ENCODE data around the gene CPTP. TPM values are rescaled to one million over a fixed set of nuclear protein-coding genes. Genes with fewer than 3 reads are reported as not detected.

The CPTP gene
- total RNA-seq, 1 experiment from 2014 or later = 14.0 TPM

- H3T11ph ChIP-seq (ENCODE audit: low read length) = no peak overlapping the region
- no peak for TF ChIP-seq CTCF (conservative IDR thresholded peaks at IDR 0.05)
- DNase-seq = no peak
- peak overlapping the region in 1 of 2 experiments; percentile 42; a peak in 3 of 5 replicates for H3K4me3 Mint-ChIP-seq
- H3K4me2 ChIP-seq (ENCODE audit: insufficient read depth, insufficient read length, low read length) = no peak overlapping the region
- H3K79me1 ChIP-seq (ENCODE audit: insufficient read depth, low read depth, low read length, poor library complexity, severe bottlenecking) = no peaks in the 10 kb centered on the region
- H2BK120ac ChIP-seq (ENCODE audit: low read depth, low read length, poor library complexity, severe bottlenecking) = no peak overlapping the region
- H4K91ac ChIP-seq (ENCODE audit: insufficient read length, low read depth, low read length) = no peak overlapping the region
- no peaks in the 10 kb centered on the region for H3K9me3 ChIP-seq (ENCODE audit: control insufficient read depth, low read depth, low read length)
- no peak overlapping the region for H2BK20ac ChIP-seq (ENCODE audit: low read depth, low read length, poor library complexity, severe bottlenecking)
- H3K56ac ChIP-seq (ENCODE audit: insufficient read length, low read depth, low read length) = no peak overlapping the region
- H3K14ac ChIP-seq (ENCODE audit: insufficient read depth, low read length) = peak overlapping the region; percentile 59; the same call in 1 of the 2 replicates
- no peak overlapping the region for H3K9ac ChIP-seq (ENCODE audit: extremely low read depth, insufficient read length, low read length)
- peak overlapping the region in 1 of 3 experiments; percentile 28; a peak in 3 of 7 replicates for H3K27ac Mint-ChIP-seq
- H2AK5ac ChIP-seq (ENCODE audit: insufficient read length, low read length) = no peak overlapping the region
- no peak overlapping the region for H2AFZ ChIP-seq (ENCODE audit: low read length)
- H2BK12ac ChIP-seq (ENCODE audit: insufficient read length, low read depth, low read length) = no peak overlapping the region
- H2BK15ac ChIP-seq (ENCODE audit: low read depth, low read length) = no peak overlapping the region
- H4K20me1 ChIP-seq (ENCODE audit: control insufficient read depth, insufficient read depth, insufficient read length) = no peaks in the 10 kb centered on the region
- H2BK5ac ChIP-seq (ENCODE audit: insufficient read length, low read length) = no peak overlapping the region
- no peak overlapping the region for H4K5ac ChIP-seq (ENCODE audit: insufficient read length, low read depth, low read length)
- H3K36me3 Mint-ChIP-seq (ENCODE audit: insufficient read depth in 1 of 3, low read depth in 3 of 3) = no peaks in the 10 kb centered on the region
- H3K27me3 ChIP-seq (ENCODE audit: insufficient read depth, low read length) = peaks cover 4% of the 10 kb centered on the region; the same call in 1 of the 2 replicates
- H3K23ac ChIP-seq (ENCODE audit: insufficient read length, low read depth, low read length) = no peak overlapping the region
- peaks cover 42% of the 10 kb centered on the region for H3K27me3 Mint-ChIP-seq (ENCODE audit: low read depth)
- H3K27ac ChIP-seq (ENCODE audit: insufficient read length, low read depth, low read length) = no peak overlapping the region
- peaks cover 28 to 52% of the 10 kb centered on the region in 2 experiments for H3K4me1 Mint-ChIP-seq
- H3K23me2 ChIP-seq (ENCODE audit: insufficient read length, low read depth, low read length, poor library complexity, severe bottlenecking) = peaks cover 7% of the 10 kb centered on the region
- peak overlapping the region; percentile 36 for H3K18ac ChIP-seq (ENCODE audit: insufficient read length, low read depth, low read length)
- no peaks in the 10 kb centered on the region; a peak in 2 of 5 replicates for H3K9me3 Mint-ChIP-seq
- no peak overlapping the region for H3K4ac ChIP-seq (ENCODE audit: low read depth, low read length)
- no peaks in the 10 kb centered on the region for H3K79me2 ChIP-seq (ENCODE audit: insufficient read depth, low read length)
- no peak overlapping the region for H4K8ac ChIP-seq (replicated peaks; ENCODE audit: insufficient read length, low read depth, low read length)
- peaks cover 2% of the 10 kb centered on the region; the same call in 1 of the 2 replicates for H3K4me1 ChIP-seq (ENCODE audit: insufficient read depth, low read length)
- no CpG with 5 or more reads among the region's 18 CpGs for WGBS (ENCODE audit: extremely low coverage, insufficient read length, low lambda C conversion rate)
Observed at GRCh38 chr1:1357871-1358432, 33.4 kb downstream of the CPTP start.
